Breast epithelium (tissue), 4 donors: Measurements from ENCODE around the gene FSTL4. TPM values are rescaled to one million over a fixed set of nuclear protein-coding genes. Genes with fewer than 3 reads are reported as not detected.
A peak's percentile ranks its signal among the peaks of the same experiment; 100 is the strongest.

Experiments used
- DNase-seq, 2 donors: peaks; one replicate each; pipeline ENCODE4 v3.0.0-alpha.2; 2019; ENCODE audit warnings: low spot score in 2 of 2
- H3K27ac ChIP-seq, 2 donors: fragments of 200-600 bp; sonication (generic) in 1 of 2; one replicate each; pipeline ENCODE4 v1.5.1; 2016 to 2019; ENCODE audit warnings: mild to moderate bottlenecking in 1 of 2
- H3K27me3 ChIP-seq, 2 donors: fragments of 200-600 bp; sonication (generic) in 1 of 2; one replicate each; pipeline versions ENCODE4 v1.5.1 to v1.6.0; 2017 to 2019; ENCODE audit warnings: control low read depth in 1 of 2, mild to moderate bottlenecking in 1 of 2
- H3K36me3 ChIP-seq: fragments of 200-600 bp; one replicate; pipeline ENCODE4 v1.5.1; 2019
- H3K4me1 ChIP-seq, 2 donors: fragments of 200-600 bp; sonication (generic); one replicate each; pipeline ENCODE4 v1.5.1; 2016 to 2019; ENCODE audit warnings: control low read depth in 1 of 2
- H3K4me3 ChIP-seq, 3 donors: fragments of 200-600 bp; sonication (generic); 1 replicate in 2 of 3; 2 replicates in 1 of 3; pipeline ENCODE4 v1.5.1; 2016 to 2019; ENCODE audit warnings: mild to moderate bottlenecking in 3 of 3, moderate library complexity in 2 of 3
- H3K9me3 ChIP-seq, 2 donors: fragments of 200-600 bp; sonication (generic) in 1 of 2; one replicate each; pipeline ENCODE4 v1.5.1; 2016 to 2019; ENCODE audit warnings: control low read depth in 1 of 2
- POLR2A ChIP-seq: fragments of 450-650 bp; IDR thresholded peaks from one replicate; pipeline ENCODE4 v1.6.1; 2016; ENCODE audit warnings: antibody characterized with exemption, mild to moderate bottlenecking, moderate library complexity
- POLR2AphosphoS5 ChIP-seq, 3 donors: sonication (generic); formaldehyde crosslinking; IDR thresholded peaks; one replicate each; pipeline ENCODE4 v1.6.1; 2017; ENCODE audit warnings: antibody characterized with exemption in 3 of 3
- intact Hi-C: fragments of 100-400 bp; cut with DNase I; formaldehyde crosslinking; loops from one replicate; pipeline ENCODE4 v1.15.1; 2023; ENCODE audit warnings: low total_unique reads
- total RNA-seq, 3 donors: library from RNA; depleted of rRNA; stranded (reverse); fragments of >200 nt; gene quantifications; one replicate each; pipeline ENCODE4 v1.1.0, GENCODE V29; 2016
- TF ChIP-seq, protein P1 (sequence below), 3 donors: fragments of 450-650 bp; IDR thresholded peaks; one replicate each; pipeline ENCODE4 v1.5.1; 2016 to 2017; ENCODE audit warnings: antibody characterized with exemption in 3 of 3, mild to moderate bottlenecking in 3 of 3, moderate library complexity in 3 of 3

The FSTL4 gene
- total RNA-seq, 3 donors from 2014 or later: 0.16 to 0.98 (median 0.88) TPM

DNA sequence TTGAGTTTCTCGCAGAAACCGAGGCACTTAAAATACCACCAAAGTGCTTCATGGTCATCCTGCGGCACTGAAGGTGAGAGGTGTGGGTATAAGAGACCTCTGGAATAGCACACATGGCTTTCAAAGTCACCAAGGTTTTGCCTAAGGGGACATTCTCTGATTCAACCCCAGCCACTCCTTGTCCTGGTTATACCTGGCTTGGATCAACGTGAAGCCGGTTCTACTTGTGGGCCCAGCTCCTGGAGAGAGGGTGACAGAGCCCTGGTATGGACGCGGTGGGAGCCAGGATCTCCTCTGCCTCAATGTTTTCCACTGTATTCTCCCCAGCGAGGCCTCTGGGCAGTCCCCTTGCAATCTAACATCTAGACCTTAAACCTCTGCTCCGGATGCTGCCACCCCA, 132.0 kb downstream of the FSTL4 start:
- DNase-seq: peak in 1 of 2 donors; percentile 26
- H3K4me1 ChIP-seq: peaks cover 0 to 8% of the 10 kb centered on the region in 2 donors
- H3K9me3 ChIP-seq: no peaks in the 10 kb centered on the region
- intact Hi-C loops: no loop called here
- H3K27ac ChIP-seq: no peak overlapping the region
- H3K36me3 ChIP-seq: no peaks in the 10 kb centered on the region
- no peak overlapping the region for H3K4me3 ChIP-seq
- H3K27me3 ChIP-seq: no peaks in the 10 kb centered on the region
- no peak for TF ChIP-seq POLR2AphosphoS5 (IDR thresholded peaks at IDR 0.05)

DNA sequence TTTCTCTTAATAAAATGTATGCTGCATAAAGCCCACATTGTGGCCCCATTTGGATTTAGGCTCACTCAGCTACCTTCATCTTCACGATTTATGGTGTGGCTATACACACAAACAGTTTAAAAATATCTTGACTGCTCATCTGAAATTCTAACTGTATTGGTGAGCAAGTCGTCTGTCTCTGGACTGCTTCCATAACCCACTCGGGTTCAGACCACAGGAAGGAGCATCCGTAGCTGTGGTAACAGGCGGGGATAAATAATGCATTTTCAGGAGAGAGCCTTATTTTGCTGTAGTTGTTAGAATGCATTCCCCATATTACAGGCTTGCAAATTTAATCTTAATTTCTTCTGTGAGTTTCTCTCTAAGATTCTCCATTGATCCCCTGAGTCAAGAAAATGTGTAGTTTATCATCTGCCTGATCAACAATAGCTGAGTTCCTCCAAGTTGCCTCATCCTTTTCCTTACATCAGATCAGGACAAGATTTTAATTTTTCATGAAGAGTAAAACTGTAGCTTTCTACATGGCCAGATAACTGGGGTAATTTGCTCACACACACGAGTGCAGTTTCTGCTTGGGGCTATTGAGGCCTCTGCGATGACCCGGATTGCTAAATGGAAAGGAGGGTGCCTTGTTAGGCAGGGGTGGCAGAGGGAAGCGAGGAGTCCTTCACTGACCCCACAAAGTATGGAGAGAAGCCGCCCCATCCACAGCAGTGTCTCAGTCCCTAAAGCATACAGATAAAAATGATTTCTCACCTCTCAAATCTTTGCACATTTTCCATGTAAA, 133.9 kb downstream of the FSTL4 start:
- Histone ChIP-seq H3K9me3 (no peaks in the 10 kb centered on the region), H3K4me3 (no peak overlapping the region), H3K36me3 (no peaks in the 10 kb centered on the region), H3K27me3 (no peaks in the 10 kb centered on the region), H3K4me1 (peaks cover 0 to 2% of the 10 kb centered on the region in 2 donors), H3K27ac (no peak overlapping the region)
- no peak for DNase-seq
- intact Hi-C loops: no loop called here
- TF ChIP-seq POLR2A: no peak
- TF ChIP-seq POLR2AphosphoS5 (IDR thresholded peaks at IDR 0.05): no peak
- TF ChIP-seq, protein P1, sequence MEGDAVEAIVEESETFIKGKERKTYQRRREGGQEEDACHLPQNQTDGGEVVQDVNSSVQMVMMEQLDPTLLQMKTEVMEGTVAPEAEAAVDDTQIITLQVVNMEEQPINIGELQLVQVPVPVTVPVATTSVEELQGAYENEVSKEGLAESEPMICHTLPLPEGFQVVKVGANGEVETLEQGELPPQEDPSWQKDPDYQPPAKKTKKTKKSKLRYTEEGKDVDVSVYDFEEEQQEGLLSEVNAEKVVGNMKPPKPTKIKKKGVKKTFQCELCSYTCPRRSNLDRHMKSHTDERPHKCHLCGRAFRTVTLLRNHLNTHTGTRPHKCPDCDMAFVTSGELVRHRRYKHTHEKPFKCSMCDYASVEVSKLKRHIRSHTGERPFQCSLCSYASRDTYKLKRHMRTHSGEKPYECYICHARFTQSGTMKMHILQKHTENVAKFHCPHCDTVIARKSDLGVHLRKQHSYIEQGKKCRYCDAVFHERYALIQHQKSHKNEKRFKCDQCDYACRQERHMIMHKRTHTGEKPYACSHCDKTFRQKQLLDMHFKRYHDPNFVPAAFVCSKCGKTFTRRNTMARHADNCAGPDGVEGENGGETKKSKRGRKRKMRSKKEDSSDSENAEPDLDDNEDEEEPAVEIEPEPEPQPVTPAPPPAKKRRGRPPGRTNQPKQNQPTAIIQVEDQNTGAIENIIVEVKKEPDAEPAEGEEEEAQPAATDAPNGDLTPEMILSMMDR (IDR thresholded peaks at IDR 0.05): no peak

DNA sequence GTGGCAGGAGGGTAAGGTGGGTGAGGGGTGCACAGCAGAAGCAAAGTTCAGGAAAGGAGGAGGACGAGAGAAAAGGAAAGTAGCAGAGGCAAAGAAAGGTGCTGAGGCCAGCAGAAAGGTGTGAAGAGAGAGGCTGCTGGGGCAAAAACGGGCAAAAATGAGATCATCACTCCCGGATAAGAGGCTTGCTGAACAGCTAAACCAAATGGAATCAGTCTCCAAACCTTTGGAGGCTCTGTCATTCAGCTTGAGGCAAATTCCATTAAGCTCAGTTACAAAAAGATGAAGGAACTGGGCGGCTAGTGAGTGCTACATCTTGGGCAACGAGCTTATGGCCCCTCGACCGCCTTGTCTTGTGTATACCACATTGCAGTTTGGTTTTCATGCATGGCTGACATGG, 136.4 kb downstream of the FSTL4 start:
- H3K9me3 ChIP-seq: no peaks in the 10 kb centered on the region
- H3K27me3 ChIP-seq: no peaks in the 10 kb centered on the region
- no peak overlapping the region for H3K27ac ChIP-seq
- H3K4me3 ChIP-seq: no peak overlapping the region
- intact Hi-C loops: no loop called here
- no peak for DNase-seq
- no peaks in the 10 kb centered on the region for H3K36me3 ChIP-seq
- H3K4me1 ChIP-seq: no peaks in the 10 kb centered on the region
- no peak for TF ChIP-seq POLR2A
- TF ChIP-seq, protein P1 (IDR thresholded peaks at IDR 0.05): no peak
- TF ChIP-seq POLR2AphosphoS5 (IDR thresholded peaks at IDR 0.05): no peak

DNA sequence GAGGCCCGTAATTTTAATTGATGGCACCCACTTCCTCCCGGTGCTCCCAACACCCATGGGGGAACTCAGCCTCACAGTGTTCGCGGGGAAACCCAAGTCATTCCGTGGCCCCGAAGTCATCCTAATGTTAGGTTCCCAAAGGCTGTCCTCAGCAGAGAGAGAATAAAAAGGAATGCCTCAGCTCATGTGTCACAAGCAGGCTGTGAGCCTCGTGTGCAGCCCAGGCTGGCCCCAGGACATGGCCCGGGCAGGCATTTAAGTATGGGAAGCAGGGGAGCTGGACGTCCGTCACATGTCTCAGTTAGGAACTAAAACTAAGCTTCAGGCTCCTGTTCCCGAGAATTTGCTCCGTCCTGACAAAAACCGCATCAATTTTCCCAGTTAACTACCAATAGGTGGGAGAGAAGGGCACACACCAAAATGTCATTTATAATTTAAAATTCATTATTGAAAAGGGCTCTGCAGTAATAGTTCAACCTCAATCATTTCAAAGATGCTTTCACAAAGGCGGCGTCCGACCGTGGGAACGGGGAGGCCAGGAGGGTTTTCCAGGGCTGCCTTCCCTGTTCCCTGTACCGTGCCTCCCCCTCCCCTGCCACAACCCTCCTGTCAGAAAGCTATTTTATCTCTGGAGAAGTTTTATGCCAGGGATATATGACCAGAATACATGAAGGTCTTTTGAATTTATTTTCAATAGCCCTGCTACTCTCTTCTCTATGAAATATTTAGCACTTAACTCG, 137.3 kb downstream of the FSTL4 start:
- Histone ChIP-seq H3K36me3 (no peaks in the 10 kb centered on the region), H3K4me3 (no peak overlapping the region), H3K27ac (no peak overlapping the region), H3K4me1 (no peaks in the 10 kb centered on the region), H3K27me3 (no peaks in the 10 kb centered on the region), H3K9me3 (no peaks in the 10 kb centered on the region)
- intact Hi-C loops: no loop called here
- no peak for DNase-seq
- TF ChIP-seq, protein P1 (IDR thresholded peaks at IDR 0.05): no peak
- TF ChIP-seq POLR2AphosphoS5 (IDR thresholded peaks at IDR 0.05) (no peak), POLR2A (no peak)

DNA sequence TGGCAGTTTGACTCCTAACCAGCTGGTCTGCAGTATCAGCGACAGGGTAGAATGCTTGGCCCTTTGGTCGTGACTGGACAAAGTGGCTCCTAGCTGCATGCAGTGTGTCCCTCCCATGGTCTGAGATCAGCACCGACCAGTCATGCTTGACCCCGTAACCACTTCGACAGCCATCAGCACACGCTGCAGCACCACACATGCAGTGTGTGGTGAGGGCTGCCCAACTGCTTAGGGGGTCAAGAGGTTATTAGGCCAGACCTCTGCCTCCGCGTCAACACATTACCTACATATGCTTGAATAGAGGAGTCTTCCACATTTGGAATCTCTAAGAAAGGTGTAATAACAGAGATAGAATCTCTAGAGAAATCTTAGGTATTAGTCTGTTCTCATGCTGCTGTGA, 139.1 kb downstream of the FSTL4 start:
- Histone ChIP-seq H3K4me1 (no peaks in the 10 kb centered on the region), H3K27me3 (no peaks in the 10 kb centered on the region), H3K27ac (no peak overlapping the region), H3K36me3 (no peaks in the 10 kb centered on the region), H3K4me3 (no peak overlapping the region), H3K9me3 (no peaks in the 10 kb centered on the region)
- TF ChIP-seq, protein P1 (IDR thresholded peaks at IDR 0.05): no peak
- DNase-seq: no peak
- intact Hi-C loops: no loop called here
